Keratinocyte (primary cell): ENCODE data around the gene ANGEL1. TPM values are rescaled to one million over a fixed set of nuclear protein-coding genes. Genes with fewer than 3 reads are reported as not detected.

ENCODE experiments used
- DNase-seq: peaks from one replicate; pipeline ENCODE4 v3.0.0-alpha.2; 2011; ENCODE audit warnings: low read depth, missing footprints, low spot score
- FAIRE-seq: peaks from 2 replicates; lab custom pipeline; 2011; peaks lifted over from hg19 to GRCh38; lab: Jason Lieb, UNC
- H2AFZ ChIP-seq: 2 replicates; pipeline ENCODE4 v1.6.0; 2012; ENCODE audit warnings: low read length, control low read depth, inconsistent platforms; ENCODE audit not compliant: control insufficient read depth
- H3K27ac ChIP-seq: 2 replicates; pipeline ENCODE4 v1.5.1; 2011; ENCODE audit warnings: low read length; ENCODE audit not compliant: control insufficient read depth, insufficient read depth
- H3K27me3 ChIP-seq: 3 replicates; pipeline ENCODE4 v1.6.0; 2011; ENCODE audit warnings: low read length; ENCODE audit not compliant: control insufficient read depth, insufficient read depth; ENCODE audit errors: extremely low read depth
- H3K36me3 ChIP-seq, 2 experiments: 2 replicates in 1 of 2; 3 replicates in 1 of 2; pipeline ENCODE4 v1.5.1; 2011; ENCODE audit warnings: low read length in 2 of 2, mild to moderate bottlenecking in 1 of 2; ENCODE audit not compliant: control insufficient read depth in 2 of 2, insufficient read depth in 2 of 2; ENCODE audit errors: extremely low read depth in 1 of 2
- H3K4me1 ChIP-seq: 3 replicates; pipeline ENCODE4 v1.5.1; 2011; ENCODE audit warnings: low read length; ENCODE audit not compliant: control insufficient read depth, insufficient read depth; ENCODE audit errors: extremely low read depth
- H3K4me2 ChIP-seq: 3 replicates; pipeline ENCODE4 v1.6.0; 2011; ENCODE audit warnings: low read depth, low read length; ENCODE audit not compliant: control insufficient read depth, insufficient read depth; ENCODE audit errors: extremely low read depth
- H3K4me3 ChIP-seq, 3 experiments: fragments of 200-600 bp in 1 of 3; sonication (generic) in 1 of 3; 2 replicates in 2 of 3; 3 replicates in 1 of 3; pipeline ENCODE4 v1.5.1; 2011 to 2016; ENCODE audit warnings: low read length in 3 of 3, mild to moderate bottlenecking in 3 of 3, control low read depth in 2 of 3, inconsistent platforms in 1 of 3, low read depth in 1 of 3, mixed read lengths in 1 of 3, mixed run types in 1 of 3, moderate library complexity in 1 of 3; ENCODE audit not compliant: control insufficient read depth in 2 of 3, insufficient read depth in 2 of 3; ENCODE audit errors: extremely low read depth in 1 of 3
- H3K79me2 ChIP-seq: 2 replicates; pipeline ENCODE4 v1.6.0; 2012; ENCODE audit warnings: low read length; ENCODE audit not compliant: control insufficient read depth, insufficient read depth
- H3K9ac ChIP-seq: 3 replicates; pipeline ENCODE4 v1.6.0; 2011; ENCODE audit warnings: low read length; ENCODE audit not compliant: control insufficient read depth, insufficient read depth; ENCODE audit errors: extremely low read depth
- H3K9me1 ChIP-seq: 3 replicates; pipeline ENCODE4 v1.6.0; 2011; ENCODE audit warnings: low read length; ENCODE audit not compliant: control insufficient read depth, insufficient read depth; ENCODE audit errors: extremely low read depth
- H3K9me3 ChIP-seq: 2 replicates; pipeline ENCODE4 v1.5.1; 2012; ENCODE audit warnings: low read depth, low read length; ENCODE audit not compliant: control insufficient read depth
- H4K20me1 ChIP-seq: 3 replicates; pipeline ENCODE4 v1.6.0; 2011; ENCODE audit warnings: low read length; ENCODE audit not compliant: control insufficient read depth, insufficient read depth; ENCODE audit errors: extremely low read depth
- CTCF ChIP-seq, 3 experiments: IDR thresholded peaks in 1 of 3; conservative IDR thresholded peaks in 1 of 3; optimal IDR thresholded peaks in 1 of 3; 2 replicates in 2 of 3; 3 replicates in 1 of 3; pipeline versions ENCODE3 to v1.5.1; 2011; ENCODE audit warnings: low read length in 3 of 3, mild to moderate bottlenecking in 3 of 3, moderate library complexity in 2 of 3, control low read depth in 1 of 3, inconsistent platforms in 1 of 3; ENCODE audit not compliant: insufficient read depth in 2 of 3; ENCODE audit errors: extremely low read depth in 1 of 3
- EZH2 ChIP-seq: IDR thresholded peaks from one replicate; pipeline ENCODE4 v1.6.1; 2012; ENCODE audit warnings: inconsistent platforms, mild to moderate bottlenecking, low read length, moderate library complexity
- dilution Hi-C: fragments of 300-500 bp; cut with MboI; formaldehyde crosslinking; loops from one replicate; pipeline ENCODE4 v1.7.0; 2020; ENCODE audit warnings: low sequenced_read_pairs; ENCODE audit not compliant: extremely low pct_ligation_motif_present
- polyA plus RNA-seq, 5 experiments: library from polyadenylated mRNA; depleted of rRNA in 3 of 5; stranded (reverse) in 3 of 5; stranded (forward) in 1 of 5; unstranded in 1 of 5; fragments of >200 nt; gene quantifications; 1 replicate in 1 of 5; 2 replicates in 3 of 5; 3 replicates in 1 of 5; pipeline versions ENCODE4 v1.2.1 to v1.2.3, GENCODE V29; 2011 to 2012; ENCODE audit warnings: missing spikeins in 2 of 5, low read depth in 1 of 5, low replicate concordance in 1 of 5

Gene ANGEL1
- polyA plus RNA-seq, 1 donor (not counting 4 experiments of a cell fraction or from before 2014, with no cell fraction given): 13.0 TPM

- TF ChIP-seq CTCF (optimal IDR thresholded peaks at IDR 0.05 in 1 of 3, IDR thresholded peaks at IDR 0.05 in 1 of 3, conservative IDR thresholded peaks at IDR 0.05 in 1 of 3; ENCODE audit: extremely low read depth in 1 of 3, insufficient read depth in 2 of 3, low read length in 3 of 3): no peak
- FAIRE-seq (no peak), DNase-seq (no peak)
- no peaks in the 10 kb centered on the region for H3K9me3 ChIP-seq
- no peak overlapping the region for H3K4me2 ChIP-seq
- dilution Hi-C loops: no loop called here
- H3K9ac ChIP-seq: no peak overlapping the region
- H3K79me2 ChIP-seq: no peaks in the 10 kb centered on the region
- no peaks in the 10 kb centered on the region for H3K9me1 ChIP-seq
- peaks cover 0 to 6% of the 10 kb centered on the region in 2 experiments for H3K36me3 ChIP-seq
- H2AFZ ChIP-seq: no peak overlapping the region
- H3K4me3 ChIP-seq: no peak overlapping the region
- H4K20me1 ChIP-seq: no peaks in the 10 kb centered on the region
- H3K27me3 ChIP-seq: peaks cover 5% of the 10 kb centered on the region
- H3K27ac ChIP-seq: no peak overlapping the region
- H3K4me1 ChIP-seq: peaks cover 15% of the 10 kb centered on the region
Observed at GRCh38 chr14:76776428-76777251, 36.0 kb downstream of the ANGEL1 start.

DNA sequence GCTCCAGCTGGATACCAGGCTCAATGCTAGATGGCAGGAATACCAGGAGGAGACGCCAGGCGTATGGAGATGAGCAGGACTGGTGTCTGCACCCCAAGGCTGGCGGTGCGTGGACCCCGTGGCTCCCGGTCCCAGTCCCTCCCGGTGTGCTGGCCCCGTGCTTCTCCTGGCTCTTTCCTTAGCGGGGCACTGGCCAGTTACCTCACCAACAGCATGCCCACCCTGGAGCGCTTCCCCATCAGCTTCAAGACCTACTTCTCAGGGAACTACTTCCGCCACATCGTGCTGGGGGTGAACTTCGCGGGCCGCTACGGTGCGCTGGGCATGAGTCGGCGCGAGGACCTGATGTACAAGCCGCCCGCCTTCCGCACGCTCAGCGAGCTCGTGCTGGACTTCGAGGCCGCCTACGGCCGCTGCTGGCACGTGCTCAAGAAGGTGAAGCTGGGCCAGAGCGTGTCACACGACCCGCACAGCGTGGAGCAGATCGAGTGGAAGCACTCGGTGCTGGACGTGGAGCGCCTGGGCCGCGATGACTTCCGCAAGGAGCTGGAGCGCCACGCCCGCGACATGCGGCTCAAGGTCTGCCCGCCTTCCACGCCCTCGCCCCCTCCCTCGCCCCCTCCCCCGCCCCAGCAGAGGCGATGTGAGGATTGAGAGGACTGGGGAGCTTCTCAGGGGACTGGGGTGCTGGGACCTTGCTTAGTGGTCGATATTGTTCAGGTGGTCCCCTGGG lies 36.8 kb downstream of the ANGEL1 start:
- Histone ChIP-seq H3K9ac (no peak overlapping the region), H3K4me1 (peaks cover 10% of the 10 kb centered on the region), H3K4me2 (no peak overlapping the region), H2AFZ (no peak overlapping the region), H3K9me1 (no peaks in the 10 kb centered on the region), H3K36me3 (peaks cover 0 to under 1% of the 10 kb centered on the region in 2 experiments), H3K27me3 (peaks cover 9% of the 10 kb centered on the region), H3K27ac (no peak overlapping the region), H3K4me3 (no peak overlapping the region), H3K79me2 (no peaks in the 10 kb centered on the region), H3K9me3 (no peaks in the 10 kb centered on the region), H4K20me1 (no peaks in the 10 kb centered on the region)
- DNase-seq (no peak), FAIRE-seq (no peak)
- dilution Hi-C loops: no loop called here
- TF ChIP-seq CTCF (optimal IDR thresholded peaks at IDR 0.05 in 1 of 3, IDR thresholded peaks at IDR 0.05 in 1 of 3, conservative IDR thresholded peaks at IDR 0.05 in 1 of 3; ENCODE audit: extremely low read depth in 1 of 3, insufficient read depth in 2 of 3, low read length in 3 of 3): no peak
- no peak for TF ChIP-seq EZH2
